Measurements from ENCODE around the gene AJUBA.

The AJUBA gene

DNA sequence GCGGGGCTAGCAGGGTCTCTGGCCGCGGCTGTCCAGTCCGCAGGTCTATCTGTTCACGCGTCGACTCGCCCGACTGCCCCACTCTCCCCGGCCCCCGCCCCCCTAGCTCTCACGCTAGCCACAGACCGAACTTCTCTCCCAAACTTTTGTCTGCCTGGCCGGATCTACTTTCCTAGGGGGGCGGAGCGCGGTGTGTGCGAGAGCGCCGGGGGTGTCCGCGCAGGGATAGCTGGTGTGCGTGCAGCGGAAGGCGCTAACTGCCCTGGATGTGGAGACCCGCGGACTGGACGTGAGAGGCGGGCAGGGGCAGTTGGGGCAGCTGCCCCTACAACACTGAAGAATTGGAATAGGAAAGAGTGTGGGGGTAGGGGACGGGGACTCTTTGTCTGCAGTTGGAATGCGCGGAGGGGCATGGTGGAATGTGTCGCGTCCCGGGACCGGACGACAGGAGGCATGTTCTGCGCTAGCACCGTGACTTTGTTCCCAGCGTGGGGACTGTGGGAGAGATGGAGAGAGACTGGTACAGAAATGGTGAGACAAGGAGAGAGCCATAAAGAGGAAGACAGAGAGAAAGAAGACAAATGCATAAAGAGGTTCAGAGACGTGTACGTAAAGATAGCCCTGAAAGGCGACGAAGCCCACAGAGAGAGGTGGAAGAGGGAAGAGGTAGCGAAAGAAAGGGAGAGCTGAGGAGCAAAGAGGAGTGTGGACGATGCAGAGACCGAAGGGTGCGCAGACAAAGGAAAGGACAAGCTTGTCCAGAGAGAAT, at the start of gene AJUBA:
TSS of gene AJUBA (minus strand) at position 75 of the 769 bp plus-strand sequence. CDS start 285 bp downstream, outside the sequence.
- DNase-seq (ENCODE audit: low read depth), result peak; percentile 71
- peak within 1 kb of the TSS; percentile 89 for H3K4me3 ChIP-seq (ENCODE audit: low read length)
- TF ChIP-seq, protein P1, sequence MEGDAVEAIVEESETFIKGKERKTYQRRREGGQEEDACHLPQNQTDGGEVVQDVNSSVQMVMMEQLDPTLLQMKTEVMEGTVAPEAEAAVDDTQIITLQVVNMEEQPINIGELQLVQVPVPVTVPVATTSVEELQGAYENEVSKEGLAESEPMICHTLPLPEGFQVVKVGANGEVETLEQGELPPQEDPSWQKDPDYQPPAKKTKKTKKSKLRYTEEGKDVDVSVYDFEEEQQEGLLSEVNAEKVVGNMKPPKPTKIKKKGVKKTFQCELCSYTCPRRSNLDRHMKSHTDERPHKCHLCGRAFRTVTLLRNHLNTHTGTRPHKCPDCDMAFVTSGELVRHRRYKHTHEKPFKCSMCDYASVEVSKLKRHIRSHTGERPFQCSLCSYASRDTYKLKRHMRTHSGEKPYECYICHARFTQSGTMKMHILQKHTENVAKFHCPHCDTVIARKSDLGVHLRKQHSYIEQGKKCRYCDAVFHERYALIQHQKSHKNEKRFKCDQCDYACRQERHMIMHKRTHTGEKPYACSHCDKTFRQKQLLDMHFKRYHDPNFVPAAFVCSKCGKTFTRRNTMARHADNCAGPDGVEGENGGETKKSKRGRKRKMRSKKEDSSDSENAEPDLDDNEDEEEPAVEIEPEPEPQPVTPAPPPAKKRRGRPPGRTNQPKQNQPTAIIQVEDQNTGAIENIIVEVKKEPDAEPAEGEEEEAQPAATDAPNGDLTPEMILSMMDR (conservative IDR thresholded peaks at IDR 0.05; ENCODE audit: low read depth, low read length), result no peak

DNA sequence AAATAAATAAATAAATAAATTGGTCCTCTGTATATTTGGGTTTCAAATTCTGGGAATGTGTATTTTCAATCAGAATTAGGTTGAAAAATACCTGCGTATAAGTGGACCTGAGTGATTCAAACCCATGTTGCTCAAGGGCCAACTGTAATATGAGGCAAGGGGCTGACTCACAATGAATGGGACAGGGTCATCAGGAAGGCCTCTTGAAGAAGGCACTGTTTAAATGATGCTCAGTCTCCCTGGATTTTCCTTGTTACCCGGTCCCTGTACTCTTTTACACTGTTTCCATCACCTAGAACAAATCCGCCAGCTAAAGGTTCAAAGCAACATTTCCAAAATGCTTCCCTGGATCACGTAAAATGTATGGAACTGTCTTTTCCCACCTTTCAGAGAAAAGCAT, 48.6 kb upstream of the AJUBA start:
- DNase-seq (ENCODE audit: low read depth), result no peak
- TF ChIP-seq, protein P1 (conservative IDR thresholded peaks at IDR 0.05; ENCODE audit: low read depth, low read length), result no peak

DNA sequence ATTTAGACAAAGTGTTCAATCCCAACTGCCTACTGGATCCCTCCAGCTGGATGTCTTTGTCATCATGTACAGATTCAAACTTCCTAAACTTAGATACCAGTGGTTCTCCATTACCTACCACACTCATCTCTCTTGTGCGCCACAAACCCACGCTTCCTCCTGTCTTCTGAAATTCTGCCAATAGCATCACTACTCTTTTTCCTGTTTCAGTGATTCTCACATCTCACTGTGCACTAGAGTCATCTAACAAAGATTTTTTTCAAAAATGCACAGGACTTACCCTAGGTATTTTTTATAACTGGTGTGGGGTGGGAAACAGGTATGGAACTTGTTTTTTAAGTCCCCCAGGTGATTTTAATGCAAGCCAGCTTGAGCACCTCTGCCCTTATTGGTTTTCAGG, 46.4 kb upstream of the AJUBA start:
- no peak for DNase-seq (ENCODE audit: low read depth)
- TF ChIP-seq, protein P1 (conservative IDR thresholded peaks at IDR 0.05; ENCODE audit: low read depth, low read length), result no peak
- H3K4me3 ChIP-seq (ENCODE audit: low read length), result no peak overlapping the region

More for the DNA sequence above, 48.6 kb upstream of the AJUBA start:
- no peak overlapping the region for H3K4me3 ChIP-seq (ENCODE audit: low read length)

DNA sequence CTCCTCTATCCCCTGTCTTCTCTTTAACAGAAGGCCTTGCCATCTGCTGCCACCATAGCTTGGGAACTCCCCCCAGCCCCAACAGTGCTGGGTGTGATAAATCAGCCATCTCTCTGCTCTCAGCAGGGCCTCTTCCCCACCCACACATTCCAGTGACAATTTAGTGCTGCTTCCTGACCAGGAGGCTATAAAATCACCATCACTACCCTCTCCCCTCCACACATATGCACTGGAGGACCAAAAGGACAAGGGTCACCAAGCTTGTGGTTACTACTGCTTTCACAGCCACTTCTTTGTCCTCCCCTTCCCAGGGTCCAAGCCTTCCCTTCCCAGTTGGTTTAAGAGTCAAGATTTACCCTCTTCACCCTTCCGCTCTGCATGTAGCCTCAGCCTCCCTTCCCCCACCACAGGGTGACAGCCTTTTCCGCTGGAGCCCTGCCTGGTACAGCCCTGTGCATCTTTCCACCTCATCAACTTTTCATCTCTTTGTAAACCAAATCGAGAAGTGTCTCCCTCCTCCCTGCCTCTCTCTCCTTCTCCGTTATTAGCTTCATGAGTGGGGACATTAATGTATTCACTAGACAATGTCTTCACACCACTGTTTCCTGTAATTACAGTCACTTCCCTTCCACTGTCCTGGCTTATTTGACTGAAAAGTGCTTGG, 42.9 kb upstream of the AJUBA start:
- no peak for DNase-seq (ENCODE audit: low read depth)
- TF ChIP-seq, protein P1 (conservative IDR thresholded peaks at IDR 0.05; ENCODE audit: low read depth, low read length), result no peak

DNA sequence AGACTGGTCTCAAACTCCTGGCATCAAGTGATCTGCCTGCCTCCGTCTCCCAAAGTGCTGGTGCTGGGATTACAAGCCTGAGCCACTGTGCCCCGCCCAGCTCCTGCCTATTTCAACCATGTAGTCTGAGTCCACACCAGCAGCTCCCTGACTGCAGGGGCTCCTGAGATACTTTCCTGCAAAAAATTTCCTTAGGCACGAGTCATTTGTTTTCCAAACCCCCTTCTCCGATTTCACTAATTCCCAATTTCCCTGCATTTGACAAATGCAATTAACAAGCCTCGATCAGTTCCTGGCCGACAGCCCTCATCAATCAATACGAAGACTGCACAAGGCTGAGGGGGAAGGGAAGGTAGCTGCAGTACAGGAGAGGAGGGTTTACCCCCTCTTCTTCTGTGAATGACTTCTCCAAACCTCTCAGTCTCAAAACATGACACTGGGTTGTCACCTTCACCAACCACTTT, 42.3 kb upstream of the AJUBA start:
- no peak for DNase-seq (ENCODE audit: low read depth)
- no peak overlapping the region for H3K4me3 ChIP-seq (ENCODE audit: low read length)
- TF ChIP-seq, protein P1 (conservative IDR thresholded peaks at IDR 0.05; ENCODE audit: low read depth, low read length), result no peak

More for the DNA sequence above, 42.9 kb upstream of the AJUBA start:
- no peak overlapping the region for H3K4me3 ChIP-seq (ENCODE audit: low read length)

DNA sequence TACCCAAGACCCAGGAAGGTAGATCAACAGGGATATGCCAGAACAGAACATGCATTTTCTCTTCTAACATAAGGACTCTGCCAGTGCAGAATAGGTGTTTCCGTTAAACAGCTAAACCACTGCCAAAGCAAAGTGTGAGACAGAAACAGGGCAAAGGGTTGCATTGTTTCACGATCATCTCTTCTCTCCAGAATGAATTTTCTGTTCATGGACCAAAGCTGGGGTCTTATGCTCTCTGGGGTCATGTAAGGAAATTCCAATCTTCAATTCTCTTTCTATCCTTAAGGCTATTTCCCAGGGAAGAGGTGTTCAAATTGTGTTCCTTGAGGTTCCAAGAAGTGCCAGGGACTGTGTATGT, 41.4 kb upstream of the AJUBA start:
- TF ChIP-seq, protein P1 (conservative IDR thresholded peaks at IDR 0.05; ENCODE audit: low read depth, low read length), result no peak
- no peak overlapping the region for H3K4me3 ChIP-seq (ENCODE audit: low read length)
- no peak for DNase-seq (ENCODE audit: low read depth)
